Gastroesophageal sphincter (tissue), 4 donors: ENCODE measurements around the gene FIBP. TPM values are rescaled to one million over a fixed set of nuclear protein-coding genes. Genes with fewer than 3 reads are reported as not detected.
"Not testable (repeated sequence)": the region's sequence is repeated elsewhere in the genome, so short reads cannot be mapped to it uniquely, and the experiment has no call there.

ENCODE experiments used
- ATAC-seq: fragments of 150-250 bp; one replicate; pipeline ENCODE4 v1.9.1; 2016; ENCODE audit warnings: mild to moderate bottlenecking, moderate library complexity
- H3K27ac ChIP-seq, 4 donors: fragments of 200-600 bp; sonication (generic) in 3 of 4; 1 replicate in 3 of 4; 2 replicates in 1 of 4; pipeline ENCODE4 v1.5.1; 2016 to 2019
- H3K27me3 ChIP-seq: fragments of 200-600 bp; sonication (generic); one replicate; pipeline ENCODE4 v1.5.1; 2019
- H3K36me3 ChIP-seq, 2 donors: fragments of 200-600 bp; sonication (generic); one replicate each; pipeline ENCODE4 v1.5.1; 2019; ENCODE audit warnings: control low read depth in 1 of 2
- H3K4me1 ChIP-seq, 3 donors: fragments of 200-600 bp; sonication (generic); 1 replicate in 2 of 3; 2 replicates in 1 of 3; pipeline ENCODE4 v1.5.1; 2016 to 2019; ENCODE audit warnings: control low read depth in 2 of 3
- H3K4me3 ChIP-seq, 2 donors: fragments of 200-600 bp; sonication (generic); one replicate each; pipeline ENCODE4 v1.5.1; 2019; ENCODE audit warnings: mild to moderate bottlenecking in 1 of 2, moderate library complexity in 1 of 2
- H3K9me3 ChIP-seq, 3 donors: fragments of 200-600 bp; sonication (generic); one replicate each; pipeline ENCODE4 v1.5.1; 2017 to 2019; ENCODE audit warnings: control low read depth in 2 of 3
- EP300 ChIP-seq: sonication (generic); formaldehyde crosslinking; IDR thresholded peaks from one replicate; pipeline ENCODE4 v1.6.1; 2017; ENCODE audit warnings: antibody characterized with exemption, mild to moderate bottlenecking
- POLR2A ChIP-seq, 2 donors: fragments of 450-650 bp; IDR thresholded peaks; one replicate each; pipeline ENCODE4 v1.6.1; 2017; ENCODE audit warnings: antibody characterized with exemption in 2 of 2, mild to moderate bottlenecking in 2 of 2, moderate library complexity in 1 of 2
- POLR2AphosphoS5 ChIP-seq: sonication (generic); formaldehyde crosslinking; IDR thresholded peaks from one replicate; pipeline ENCODE4 v1.6.1; 2017; ENCODE audit warnings: antibody characterized with exemption
- WGBS, 2 donors: methylation state at CpG; one replicate each; pipeline ENCODE4 v1.1.5; 2018; ENCODE audit warnings: low coverage in 1 of 2; 5-methylcytosine and 5-hydroxymethylcytosine counted together
- total RNA-seq, 4 donors: library from RNA; depleted of rRNA; stranded (reverse); fragments of >200 nt; gene quantifications; one replicate each; pipeline ENCODE4 v1.1.0, GENCODE V29; 2016
- TF ChIP-seq, protein P1 (sequence below), 4 experiments: fragments of 200-600 bp in 2 of 4; fragments of 450-650 bp in 2 of 4; sonication (generic) in 1 of 4; IDR thresholded peaks; one replicate each; pipeline ENCODE4 v1.5.1; 2017 to 2019; ENCODE audit warnings: antibody characterized with exemption in 4 of 4, mild to moderate bottlenecking in 2 of 4, moderate library complexity in 2 of 4

The FIBP gene
- total RNA-seq, 4 donors from 2014 or later, result 35.2 to 62.3 (median 54.6) TPM

DNA sequence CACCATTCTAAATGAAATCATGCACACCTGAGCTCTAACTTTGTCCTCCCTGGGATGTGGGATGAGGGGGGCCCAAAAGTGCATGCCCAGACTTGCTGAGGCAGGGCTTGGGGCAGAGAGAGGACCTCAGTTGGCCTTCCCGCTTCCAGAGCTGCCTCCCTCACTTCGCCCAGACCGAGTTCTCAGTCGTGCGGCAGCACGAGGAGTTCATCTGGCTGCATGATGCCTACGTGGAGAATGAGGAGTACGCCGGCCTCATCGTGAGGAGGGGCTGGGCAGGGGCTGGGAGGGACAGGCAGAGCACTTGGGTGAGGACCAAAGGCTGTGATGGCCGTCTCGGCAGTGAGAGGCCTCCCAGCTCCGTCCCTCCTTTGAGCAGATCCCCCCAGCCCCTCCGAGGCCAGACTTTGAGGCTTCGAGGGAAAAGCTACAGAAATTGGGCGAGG is 38.5 kb downstream of the FIBP start:
- H3K27ac ChIP-seq, result no peak overlapping the region
- TF ChIP-seq POLR2AphosphoS5 (no peak), EP300 (no peak), POLR2A (IDR thresholded peaks at IDR 0.05) (no peak)
- TF ChIP-seq, protein P1, sequence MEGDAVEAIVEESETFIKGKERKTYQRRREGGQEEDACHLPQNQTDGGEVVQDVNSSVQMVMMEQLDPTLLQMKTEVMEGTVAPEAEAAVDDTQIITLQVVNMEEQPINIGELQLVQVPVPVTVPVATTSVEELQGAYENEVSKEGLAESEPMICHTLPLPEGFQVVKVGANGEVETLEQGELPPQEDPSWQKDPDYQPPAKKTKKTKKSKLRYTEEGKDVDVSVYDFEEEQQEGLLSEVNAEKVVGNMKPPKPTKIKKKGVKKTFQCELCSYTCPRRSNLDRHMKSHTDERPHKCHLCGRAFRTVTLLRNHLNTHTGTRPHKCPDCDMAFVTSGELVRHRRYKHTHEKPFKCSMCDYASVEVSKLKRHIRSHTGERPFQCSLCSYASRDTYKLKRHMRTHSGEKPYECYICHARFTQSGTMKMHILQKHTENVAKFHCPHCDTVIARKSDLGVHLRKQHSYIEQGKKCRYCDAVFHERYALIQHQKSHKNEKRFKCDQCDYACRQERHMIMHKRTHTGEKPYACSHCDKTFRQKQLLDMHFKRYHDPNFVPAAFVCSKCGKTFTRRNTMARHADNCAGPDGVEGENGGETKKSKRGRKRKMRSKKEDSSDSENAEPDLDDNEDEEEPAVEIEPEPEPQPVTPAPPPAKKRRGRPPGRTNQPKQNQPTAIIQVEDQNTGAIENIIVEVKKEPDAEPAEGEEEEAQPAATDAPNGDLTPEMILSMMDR (IDR thresholded peaks at IDR 0.05), result no peak
- H3K4me3 ChIP-seq, result no peak overlapping the region
- H3K4me1 ChIP-seq, result peaks cover 0 to 31% (median 0%) of the 10 kb centered on the region in 3 donors
- peaks cover 0 to 10% (median 0%) of the 10 kb centered on the region in 3 donors for H3K9me3 ChIP-seq
- ATAC-seq, result no peak
- WGBS, 2 donors, result 24% methylated on average over 5 of the region's 16 CpGs; no CpG with 5 or more reads in 1 of the 2 donors
- H3K27me3 ChIP-seq, result no peaks in the 10 kb centered on the region
- peaks cover 0 to 44% of the 10 kb centered on the region in 2 donors for H3K36me3 ChIP-seq

DNA sequence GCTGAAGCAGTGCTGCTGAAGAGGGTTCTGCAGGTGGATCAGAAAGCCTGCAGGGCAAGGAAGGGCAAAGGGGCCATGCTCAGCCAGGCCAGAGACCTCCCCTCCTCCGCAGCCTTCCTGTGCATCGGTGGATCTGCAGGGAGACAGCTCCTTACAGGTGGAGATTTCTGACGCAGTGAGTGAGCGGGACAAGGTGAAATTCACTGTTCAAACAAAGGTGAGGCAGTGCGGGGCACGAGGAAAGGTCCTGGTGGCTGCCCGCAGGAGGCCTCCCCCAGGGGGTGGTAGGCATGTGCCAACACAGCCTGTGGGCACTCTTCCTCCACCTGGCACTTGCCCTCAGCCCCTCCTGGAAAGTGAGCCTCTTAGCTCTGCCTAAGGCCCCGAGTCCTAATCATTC is 38.9 kb downstream of the FIBP start:
- Histone ChIP-seq H3K27me3 (no peaks in the 10 kb centered on the region), H3K4me1 (peaks cover 0 to 27% (median 0%) of the 10 kb centered on the region in 3 donors), H3K27ac (no peak overlapping the region), H3K9me3 (peaks cover 0 to 10% (median 0%) of the 10 kb centered on the region in 3 donors), H3K36me3 (peaks cover 0 to 40% of the 10 kb centered on the region in 2 donors), H3K4me3 (no peak overlapping the region)
- TF ChIP-seq POLR2A (IDR thresholded peaks at IDR 0.05) (no peak), POLR2AphosphoS5 (no peak), EP300 (no peak)
- WGBS, 2 donors, result 70 to 80% methylated on average over 1 to 7 of the region's 8 CpGs
- no peak for ATAC-seq

DNA sequence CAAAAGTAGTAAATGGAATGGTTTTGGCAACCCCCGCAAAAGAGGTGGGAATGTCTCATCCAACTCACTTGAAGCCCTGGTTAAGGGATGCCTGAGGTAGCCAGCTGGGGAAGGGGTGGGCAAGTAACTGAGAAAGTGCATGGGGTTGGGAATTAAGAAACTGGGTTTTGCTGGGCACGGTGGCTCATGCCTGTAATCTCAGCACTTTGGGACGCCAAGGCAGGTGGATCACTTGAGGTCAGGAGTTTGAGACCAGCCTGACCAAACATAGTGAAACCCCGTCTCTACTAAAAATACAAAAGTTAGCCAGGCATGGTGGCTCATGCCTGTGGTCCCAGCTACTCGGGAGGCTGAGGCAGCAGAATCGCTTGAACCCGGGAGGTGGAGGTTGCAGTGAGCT is 39.6 kb downstream of the FIBP start:
- H3K27me3 ChIP-seq, H3K9me3 ChIP-seq, H3K4me3 ChIP-seq, ATAC-seq, H3K27ac ChIP-seq: not testable (repeated sequence)
- Histone ChIP-seq H3K4me1 (peaks cover 0 to 20% (median 0%) of the 10 kb centered on the region in 3 donors), H3K36me3 (peaks cover 0 to 33% of the 10 kb centered on the region in 2 donors)
- 59 to 76% methylated on average over 2 to 6 of the region's 7 CpGs for WGBS, 2 donors

DNA sequence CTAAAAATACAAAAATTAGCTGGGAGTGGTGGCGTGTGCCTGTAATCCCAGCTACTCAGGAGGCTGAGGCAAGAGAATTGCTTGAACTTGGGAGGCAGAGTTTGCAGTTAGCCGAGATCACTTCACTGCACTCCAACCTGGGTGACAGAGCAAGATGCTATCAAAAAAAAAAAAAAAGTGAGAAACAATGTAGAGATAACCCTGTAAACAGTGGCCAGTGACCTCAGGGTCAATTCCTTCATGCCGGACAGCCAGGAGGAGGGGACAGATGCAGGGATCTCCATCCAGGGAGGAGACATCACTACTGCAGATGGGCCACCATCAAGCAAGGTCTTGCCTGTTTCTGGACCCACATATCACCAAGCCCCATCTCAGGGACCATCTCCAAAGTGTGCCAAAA is 40.5 kb downstream of the FIBP start:
- Histone ChIP-seq H3K27me3 (no peaks in the 10 kb centered on the region), H3K4me1 (peaks cover 0 to 11% (median 0%) of the 10 kb centered on the region in 3 donors), H3K27ac (no peak overlapping the region), H3K9me3 (peaks cover 0 to 10% (median 0%) of the 10 kb centered on the region in 3 donors), H3K4me3 (no peak overlapping the region), H3K36me3 (peaks cover 0 to 24% of the 10 kb centered on the region in 2 donors)
- ATAC-seq, result no peak
- no peak for TF ChIP-seq POLR2AphosphoS5
- TF ChIP-seq POLR2A (IDR thresholded peaks at IDR 0.05), result no peak
- 35% methylated on average over 2 of the region's 3 CpGs; no CpG with 5 or more reads in 1 of the 2 donors for WGBS, 2 donors

DNA sequence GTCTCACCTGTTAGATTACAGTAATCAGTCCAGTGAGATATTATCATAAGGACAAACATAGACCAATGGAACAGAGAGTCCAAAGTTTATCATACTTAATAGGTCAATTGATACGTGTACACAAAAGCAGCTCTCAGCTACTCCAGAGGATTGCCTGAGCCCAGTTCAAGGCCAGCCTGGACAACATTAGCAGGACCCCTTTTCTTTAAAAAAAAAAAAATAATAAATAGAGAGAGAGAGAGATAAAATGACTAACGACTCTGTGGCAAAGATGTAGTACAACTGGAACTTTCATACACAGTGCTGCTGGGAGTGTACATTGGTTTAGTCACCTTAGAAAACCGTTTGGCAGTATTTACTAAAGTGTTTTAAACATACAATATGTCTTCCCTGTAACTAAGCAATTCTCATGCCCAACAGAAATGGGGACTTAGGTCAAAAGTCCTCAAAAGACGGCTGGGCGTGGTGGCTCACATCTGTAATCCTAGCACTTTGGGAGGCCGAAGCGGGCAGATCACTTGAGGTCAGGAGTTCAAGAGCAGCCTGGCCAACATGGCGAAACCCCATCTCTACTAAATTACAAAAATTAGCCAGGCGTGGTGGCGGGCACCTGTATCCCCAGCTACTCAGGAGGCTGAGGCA is 43.9 kb downstream of the FIBP start:
- Histone ChIP-seq H3K27ac (no peak overlapping the region), H3K4me1 (no peaks in the 10 kb centered on the region), H3K4me3 (no peak overlapping the region), H3K27me3 (no peaks in the 10 kb centered on the region), H3K36me3 (no peaks in the 10 kb centered on the region), H3K9me3 (no peaks in the 10 kb centered on the region)
- 78 to 85% methylated on average over 2 to 10 of the region's 10 CpGs for WGBS, 2 donors
- no peak for TF ChIP-seq POLR2A (IDR thresholded peaks at IDR 0.05)
- no peak for TF ChIP-seq POLR2AphosphoS5
- TF ChIP-seq EP300, result no peak
- TF ChIP-seq, protein P1 (IDR thresholded peaks at IDR 0.05), result no peak
- ATAC-seq, result no peak

DNA sequence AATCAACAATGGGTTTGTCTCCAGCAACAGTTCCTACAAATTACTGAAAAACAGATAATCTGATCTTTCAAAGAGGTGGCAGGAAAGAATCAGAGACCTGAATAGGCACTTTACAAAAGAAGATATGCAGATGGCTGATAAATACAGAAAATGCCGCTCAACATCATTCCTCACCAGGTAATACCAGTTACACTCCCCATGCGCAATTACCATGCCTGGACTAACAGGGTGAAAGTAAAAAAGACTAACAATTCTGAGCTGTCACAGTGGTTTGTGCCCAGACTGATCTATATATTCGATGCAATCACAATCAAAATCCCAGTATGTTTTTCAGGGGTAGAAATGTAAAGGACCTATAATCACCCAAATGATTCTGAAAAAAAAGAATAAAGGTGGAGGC is 44.5 kb downstream of the FIBP start:
- no peak overlapping the region for H3K27ac ChIP-seq
- no peaks in the 10 kb centered on the region for H3K27me3 ChIP-seq
- no peaks in the 10 kb centered on the region for H3K36me3 ChIP-seq
- ATAC-seq, result no peak
- no peaks in the 10 kb centered on the region for H3K9me3 ChIP-seq
- H3K4me3 ChIP-seq, result no peak overlapping the region
- H3K4me1 ChIP-seq, result no peaks in the 10 kb centered on the region
- TF ChIP-seq POLR2A (IDR thresholded peaks at IDR 0.05) (no peak), POLR2AphosphoS5 (no peak)
- WGBS, 2 donors, result 92 to 95% methylated on average over 3 of the region's 3 CpGs

DNA sequence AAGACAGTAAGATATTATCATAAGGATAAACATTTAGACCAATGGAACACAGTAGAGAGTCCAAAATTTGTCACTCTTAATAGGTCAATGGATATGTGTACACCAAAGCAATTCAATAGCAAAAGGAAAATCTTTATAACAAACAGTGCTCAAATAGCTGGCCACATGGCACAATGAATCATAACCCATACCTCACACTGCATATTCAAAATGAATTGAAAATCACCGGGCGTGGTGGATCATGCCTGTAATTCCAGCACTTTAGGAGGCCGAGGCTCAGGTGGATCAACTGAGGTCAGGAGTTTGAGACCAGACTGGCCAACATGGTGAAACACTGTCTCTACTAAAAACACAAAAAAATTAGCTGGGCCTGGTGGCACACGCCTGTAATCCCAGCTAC is 46.1 kb downstream of the FIBP start:
- no peaks in the 10 kb centered on the region for H3K27me3 ChIP-seq
- H3K36me3 ChIP-seq, result no peaks in the 10 kb centered on the region
- H3K9me3 ChIP-seq, result no peaks in the 10 kb centered on the region
- 96 to 100% methylated on average over 1 to 4 of the region's 4 CpGs for WGBS, 2 donors
- no peak for TF ChIP-seq POLR2AphosphoS5
- TF ChIP-seq POLR2A (IDR thresholded peaks at IDR 0.05), result no peak
- TF ChIP-seq EP300, result no peak
- no peak overlapping the region for H3K27ac ChIP-seq
- no peak for ATAC-seq
- H3K4me3 ChIP-seq, result no peak overlapping the region
- no peaks in the 10 kb centered on the region for H3K4me1 ChIP-seq
